Mucosa of stomach (tissue), 1 donor: Measurements from ENCODE around the gene POLR2B.
A peak's percentile ranks its signal among the peaks of the same experiment; 100 is the strongest.

ENCODE experiments used
- H3K27me3 ChIP-seq: one replicate; pipeline ENCODE4 v1.7.0; 2013; ENCODE audit warnings: mild to moderate bottlenecking, low read length; ENCODE audit not compliant: control insufficient read depth, insufficient read depth
- H3K36me3 ChIP-seq: one replicate; pipeline ENCODE4 v1.7.0; 2013; ENCODE audit warnings: low read length; ENCODE audit not compliant: control insufficient read depth, insufficient read depth
- H3K4me1 ChIP-seq: one replicate; pipeline ENCODE4 v1.7.0; 2013; ENCODE audit warnings: mild to moderate bottlenecking, low read length; ENCODE audit not compliant: control insufficient read depth, insufficient read depth
- H3K4me3 ChIP-seq: one replicate; pipeline ENCODE4 v1.7.0; 2013; ENCODE audit warnings: low read length
- H3K9ac ChIP-seq: one replicate; pipeline ENCODE4 v1.7.0; 2013; ENCODE audit warnings: mild to moderate bottlenecking, low read length, moderate library complexity
- H3K9me3 ChIP-seq: one replicate; pipeline ENCODE4 v1.7.0; 2013; ENCODE audit warnings: mild to moderate bottlenecking, low read length, moderate library complexity; ENCODE audit not compliant: control insufficient read depth
- donor health status: Pancreatic carcinoma.

The POLR2B gene

GRCh38 chr4:56971383-56971782, 7.3 kb upstream of the POLR2B start:
- Histone ChIP-seq H3K27me3 (no peaks in the 10 kb centered on the region), H3K4me3 (no peak overlapping the region), H3K36me3 (peaks cover 10% of the 10 kb centered on the region), H3K9me3 (no peaks in the 10 kb centered on the region), H3K9ac (no peak overlapping the region), H3K4me1 (no peaks in the 10 kb centered on the region)

DNA sequence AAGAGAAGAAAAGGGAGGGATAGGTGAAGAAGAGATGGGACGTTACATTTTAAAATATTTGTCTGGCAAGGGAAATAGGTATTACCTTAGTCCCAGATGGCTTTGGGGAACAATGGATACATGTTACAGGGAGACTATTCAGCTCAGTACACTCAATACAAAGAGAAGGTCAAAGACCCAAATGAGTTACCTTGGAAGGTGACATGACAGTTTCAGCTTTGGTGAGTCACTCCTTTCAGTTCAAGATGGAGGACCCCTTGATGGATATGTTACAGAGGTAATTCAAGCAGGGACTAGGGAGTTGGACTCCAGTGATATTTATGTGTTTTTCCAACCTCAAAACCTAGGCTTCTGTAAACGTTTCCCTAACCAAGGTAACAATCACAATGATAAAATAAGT, 6.3 kb upstream of the POLR2B start:
- Histone ChIP-seq H3K9ac (no peak overlapping the region), H3K36me3 (peaks cover 10% of the 10 kb centered on the region), H3K4me1 (no peaks in the 10 kb centered on the region)

GRCh38 chr4:56972809-56973208, 5.9 kb upstream of the POLR2B start:
- H3K4me3 ChIP-seq = no peak overlapping the region
- H3K9me3 ChIP-seq = no peaks in the 10 kb centered on the region
- peaks cover 10% of the 10 kb centered on the region for H3K36me3 ChIP-seq
- H3K27me3 ChIP-seq = no peaks in the 10 kb centered on the region
- H3K4me1 ChIP-seq = no peaks in the 10 kb centered on the region
- H3K9ac ChIP-seq = no peak overlapping the region

More for the DNA sequence above, 6.3 kb upstream of the POLR2B start:
- no peak overlapping the region for H3K4me3 ChIP-seq
- H3K27me3 ChIP-seq = no peaks in the 10 kb centered on the region
- H3K9me3 ChIP-seq = no peaks in the 10 kb centered on the region

GRCh38 chr4:56973336-56973735, 5.4 kb upstream of the POLR2B start:
- Histone ChIP-seq H3K4me3 (no peak overlapping the region), H3K36me3 (peaks cover 10% of the 10 kb centered on the region)

GRCh38 chr4:56976283-56976836, 2.3 kb upstream of the POLR2B start:
- Histone ChIP-seq H3K4me1 (peaks cover 10% of the 10 kb centered on the region), H3K9ac (peak overlapping the region; percentile 83)

More at GRCh38 chr4:56973336-56973735, 5.4 kb upstream of the POLR2B start:
- H3K9ac ChIP-seq = no peak overlapping the region
- no peaks in the 10 kb centered on the region for H3K4me1 ChIP-seq
- no peaks in the 10 kb centered on the region for H3K27me3 ChIP-seq
- H3K9me3 ChIP-seq = no peaks in the 10 kb centered on the region

GRCh38 chr4:56976837-56977320, 1.8 kb upstream of the POLR2B start:
- Histone ChIP-seq H3K4me3 (peak overlapping the region; percentile 94), H3K9me3 (no peaks in the 10 kb centered on the region), H3K36me3 (peaks cover 10% of the 10 kb centered on the region), H3K4me1 (peaks cover 14% of the 10 kb centered on the region), H3K9ac (peak overlapping the region; percentile 83), H3K27me3 (no peaks in the 10 kb centered on the region)

More at GRCh38 chr4:56976283-56976836, 2.3 kb upstream of the POLR2B start:
- Histone ChIP-seq H3K27me3 (no peaks in the 10 kb centered on the region), H3K4me3 (peak overlapping the region; percentile 94), H3K36me3 (peaks cover 10% of the 10 kb centered on the region), H3K9me3 (no peaks in the 10 kb centered on the region)

DNA sequence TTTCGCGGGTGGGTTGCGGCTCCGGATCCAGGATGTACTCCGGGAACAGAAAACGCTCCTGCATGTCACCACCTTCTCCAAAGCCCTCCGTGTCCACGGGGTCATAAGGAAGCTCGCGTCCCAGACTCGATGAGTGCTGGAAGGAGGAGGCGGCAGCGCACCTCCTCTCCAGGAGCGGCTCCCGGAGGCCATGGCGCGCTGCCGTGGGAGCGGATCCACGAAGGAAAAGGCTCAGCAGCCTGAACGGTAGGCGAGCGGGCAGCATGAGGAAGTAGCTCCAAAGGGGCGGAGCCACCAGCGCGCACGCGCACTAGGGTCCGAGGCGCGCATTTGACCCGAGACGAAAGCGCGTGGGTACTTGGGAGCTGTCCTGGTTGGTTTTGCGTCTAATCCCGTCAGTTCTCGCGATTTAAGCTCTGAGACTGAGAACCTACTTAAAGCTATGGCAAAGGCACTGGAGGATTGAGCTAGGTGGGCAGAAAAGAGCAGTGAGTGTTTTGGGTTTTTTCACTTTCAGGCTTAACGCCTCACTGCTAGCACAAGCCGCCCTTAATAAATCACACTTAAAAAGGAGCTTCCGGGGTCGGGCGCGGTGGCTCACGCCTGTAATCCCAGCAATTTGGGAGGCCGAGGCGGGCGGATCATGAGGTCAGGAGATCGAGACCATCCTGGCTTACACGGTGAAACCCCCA, 1.2 kb upstream of the POLR2B start, which contains the start of gene NOA1:
NOA1 (minus strand) TSS at position 286 of the 692 bp plus-strand sequence; CDS start at position 265, 21 bp downstream.
- Histone ChIP-seq H3K4me1 (peaks cover 17% of the 10 kb centered on the region), H3K9ac (peak within 1 kb of the TSS; percentile 87), H3K36me3 (peaks cover 10% of the 10 kb centered on the region), H3K4me3 (peak within 1 kb of the TSS; percentile 97), H3K27me3 (no peaks in the 10 kb centered on the region), H3K9me3 (no peaks in the 10 kb centered on the region)

- Histone ChIP-seq H3K9me3 (no peaks in the 10 kb centered on the region), H3K4me3 (peak overlapping the region; percentile 97), H3K9ac (peak overlapping the region; percentile 87), H3K36me3 (no peaks in the 10 kb centered on the region), H3K27me3 (no peaks in the 10 kb centered on the region), H3K4me1 (peaks cover 17% of the 10 kb centered on the region)
These were observed 851 bp downstream of the POLR2B start for GRCh38 chr4:56979421-56980072.

GRCh38 chr4:56981795-56982201, 3.1 kb downstream of the POLR2B start:
- H3K4me1 ChIP-seq = peaks cover 17% of the 10 kb centered on the region
- no peaks in the 10 kb centered on the region for H3K36me3 ChIP-seq
- H3K9me3 ChIP-seq = no peaks in the 10 kb centered on the region
- no peak overlapping the region for H3K4me3 ChIP-seq
- H3K9ac ChIP-seq = peak overlapping the region; percentile 17
- H3K27me3 ChIP-seq = no peaks in the 10 kb centered on the region

DNA sequence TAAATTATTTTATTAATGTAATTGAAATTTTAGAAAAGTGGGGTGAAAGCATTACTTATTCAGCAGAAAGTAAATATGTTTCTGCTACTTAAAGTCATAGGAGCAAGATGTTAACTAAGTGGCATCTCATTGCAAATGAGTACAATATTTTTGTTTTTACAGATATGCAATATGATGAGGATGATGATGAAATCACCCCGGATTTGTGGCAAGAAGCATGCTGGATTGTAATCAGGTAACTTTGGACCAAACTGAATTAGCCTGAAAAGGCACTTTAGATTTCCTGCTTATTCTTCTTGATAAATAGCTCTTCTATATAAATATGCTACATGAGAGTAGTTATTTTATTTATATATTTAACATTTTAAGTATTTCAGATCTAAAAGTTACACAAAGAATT, 7.5 kb downstream of the POLR2B start:
- Histone ChIP-seq H3K4me1 (peaks cover 7% of the 10 kb centered on the region), H3K27me3 (no peaks in the 10 kb centered on the region), H3K36me3 (no peaks in the 10 kb centered on the region), H3K4me3 (no peak overlapping the region), H3K9ac (no peak overlapping the region), H3K9me3 (no peaks in the 10 kb centered on the region)

DNA sequence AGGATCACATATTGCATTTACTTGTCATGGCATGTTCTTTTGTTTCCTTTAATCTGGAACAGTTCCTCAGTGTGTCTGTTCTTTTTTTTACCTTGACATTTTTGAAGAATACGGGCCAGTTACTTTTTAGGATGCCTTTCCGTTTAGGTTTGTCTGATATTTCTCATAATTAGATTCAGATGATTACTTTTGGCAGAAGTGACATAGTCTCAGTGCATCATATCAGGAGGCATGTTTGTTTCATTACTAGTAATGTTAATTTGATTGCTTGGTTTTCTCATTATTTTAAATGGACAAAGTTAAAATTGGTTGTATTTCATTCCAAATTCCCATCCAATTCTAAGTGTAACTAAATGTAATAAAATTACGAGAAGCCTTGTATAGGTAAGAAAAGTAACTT, 8.3 kb downstream of the POLR2B start:
- no peaks in the 10 kb centered on the region for H3K36me3 ChIP-seq
- peaks cover 2% of the 10 kb centered on the region for H3K4me1 ChIP-seq
- H3K9me3 ChIP-seq = no peaks in the 10 kb centered on the region
- no peak overlapping the region for H3K4me3 ChIP-seq
- H3K27me3 ChIP-seq = no peaks in the 10 kb centered on the region
- H3K9ac ChIP-seq = no peak overlapping the region
